NCI-H1417 (cell line): ENCODE measurements around the gene AOPEP.

Experiments used
- DNase-seq, 3 experiments: peaks; one replicate each; lab custom pipeline; 2025; lab: John Stamatoyannopoulos, UW

The AOPEP gene

GRCh38 chr9:94915476-94916450 is 189.3 kb downstream of the AOPEP start:
- no peak for DNase-seq

- DNase-seq: peak in 2 of 3 experiments; percentile 34 to 66
These were observed 190.5 kb downstream of the AOPEP start for GRCh38 chr9:94916956-94917355.

- no peak for DNase-seq
These were observed 191.7 kb downstream of the AOPEP start for GRCh38 chr9:94918038-94918753.

GRCh38 chr9:94919376-94920098 is 193.0 kb downstream of the AOPEP start:
- DNase-seq: no peak

GRCh38 chr9:94920420-94921091 is 194.1 kb downstream of the AOPEP start:
- no peak for DNase-seq

- DNase-seq: no peak
These were observed 194.6 kb downstream of the AOPEP start for GRCh38 chr9:94921092-94921471.

GRCh38 chr9:94921656-94922055 is 195.2 kb downstream of the AOPEP start:
- DNase-seq: no peak

GRCh38 chr9:94922098-94922607 is 195.7 kb downstream of the AOPEP start:
- DNase-seq: no peak

GRCh38 chr9:94922691-94923107 is 196.2 kb downstream of the AOPEP start:
- peak in 1 of 3 experiments; percentile 62 for DNase-seq

- peak in 1 of 3 experiments; percentile 49 for DNase-seq
These were observed 197.0 kb downstream of the AOPEP start for GRCh38 chr9:94923326-94924089.

GRCh38 chr9:94925751-94926430 is 199.4 kb downstream of the AOPEP start:
- DNase-seq: no peak

GRCh38 chr9:94926431-94926800 is 199.9 kb downstream of the AOPEP start:
- no peak for DNase-seq

- no peak for DNase-seq
These were observed 200.7 kb downstream of the AOPEP start for GRCh38 chr9:94927048-94927761.

- peak in 1 of 3 experiments; percentile 57 for DNase-seq
These were observed 201.5 kb downstream of the AOPEP start for GRCh38 chr9:94927762-94928670.

- DNase-seq: peak in 2 of 3 experiments; percentile 53 to 68
These were observed 202.3 kb downstream of the AOPEP start for GRCh38 chr9:94928691-94929368.

- DNase-seq: no peak
These were observed 202.9 kb downstream of the AOPEP start for GRCh38 chr9:94929369-94929756.

- DNase-seq: no peak
These were observed 204.6 kb downstream of the AOPEP start for GRCh38 chr9:94931036-94931633.
